Osteoblast (primary cell): ENCODE data around the gene GM2A. TPM values are rescaled to one million over a fixed set of nuclear protein-coding genes. Genes with fewer than 3 reads are reported as not detected.

ENCODE experiments used
- DNase-seq: peaks from one replicate; pipeline ENCODE4 v3.0.0; 2011; ENCODE audit warnings: low spot score, mixed read lengths; ENCODE audit not compliant: insufficient read length; ENCODE audit errors: missing footprints
- H2AFZ ChIP-seq: 2 replicates; pipeline ENCODE4 v1.6.0; 2011; ENCODE audit warnings: mild to moderate bottlenecking, low read length
- H3K27ac ChIP-seq: 2 replicates; pipeline ENCODE4 v1.5.1; 2011; ENCODE audit warnings: mild to moderate bottlenecking, low read depth, low read length, moderate library complexity
- H3K27me3 ChIP-seq: 2 replicates; pipeline ENCODE4 v1.6.0; 2012; ENCODE audit warnings: mild to moderate bottlenecking, control low read depth, inconsistent platforms, low read length, moderate library complexity; ENCODE audit not compliant: insufficient read depth
- H3K36me3 ChIP-seq: 2 replicates; pipeline ENCODE4 v1.5.1; 2011; ENCODE audit warnings: mild to moderate bottlenecking, low read length, control low read depth, moderate library complexity; ENCODE audit not compliant: insufficient read depth
- H3K4me1 ChIP-seq: 2 replicates; pipeline ENCODE4 v1.5.1; 2011; ENCODE audit warnings: mild to moderate bottlenecking, low read length, control low read depth, moderate library complexity; ENCODE audit not compliant: insufficient read depth
- H3K4me2 ChIP-seq: 2 replicates; pipeline ENCODE4 v1.6.0; 2011; ENCODE audit warnings: mild to moderate bottlenecking, low read length; ENCODE audit not compliant: insufficient read depth
- H3K4me3 ChIP-seq: fragments of 200-600 bp; sonication (generic); 3 replicates; pipeline ENCODE4 v1.5.1; 2012; ENCODE audit warnings: mild to moderate bottlenecking, low read length, inconsistent platforms; ENCODE audit not compliant: insufficient read depth
- H3K79me2 ChIP-seq: 2 replicates; pipeline ENCODE4 v1.6.0; 2012; ENCODE audit warnings: mild to moderate bottlenecking, low read length, control low read depth, inconsistent platforms; ENCODE audit not compliant: insufficient read depth
- H3K9me3 ChIP-seq: 2 replicates; pipeline ENCODE4 v1.5.1; 2011; ENCODE audit warnings: low read depth, low read length, control low read depth
- H4K20me1 ChIP-seq: 2 replicates; pipeline ENCODE4 v1.6.0; 2012; ENCODE audit warnings: mild to moderate bottlenecking, low read length, control low read depth; ENCODE audit not compliant: insufficient read depth
- total RNA-seq: library from RNA; depleted of rRNA; stranded (reverse); fragments of >200 nt; gene quantifications from 2 replicates; pipeline ENCODE4 v1.2.3, GENCODE V29; 2012
- TF ChIP-seq, protein P1 (sequence below): IDR thresholded peaks from 2 replicates; pipeline ENCODE4 v1.5.1; 2011; ENCODE audit warnings: mild to moderate bottlenecking, low read depth, low read length, moderate library complexity; ENCODE audit errors: extremely low read depth

Gene GM2A
- total RNA-seq, 1 donor, result 35.5 TPM

DNA sequence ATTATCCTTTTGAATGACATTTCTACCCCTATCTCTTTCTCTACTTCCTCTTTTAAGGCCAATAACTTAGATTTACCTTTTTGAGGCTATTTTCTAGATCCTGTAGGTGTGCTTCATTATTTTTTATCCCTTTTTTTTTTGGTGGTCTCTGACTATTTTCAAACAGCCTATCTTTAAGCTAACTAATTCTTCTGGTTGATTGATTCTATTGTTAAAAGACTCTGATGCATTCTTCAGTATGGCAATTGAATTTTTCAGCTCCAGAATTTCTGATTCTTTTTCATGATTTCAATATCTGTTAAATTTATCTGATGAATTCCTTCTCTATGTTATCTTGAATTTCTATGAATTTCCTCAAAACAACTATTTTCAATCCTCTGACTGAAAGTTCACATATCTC lies 57.9 kb downstream of the GM2A start:
- TF ChIP-seq, protein P1, sequence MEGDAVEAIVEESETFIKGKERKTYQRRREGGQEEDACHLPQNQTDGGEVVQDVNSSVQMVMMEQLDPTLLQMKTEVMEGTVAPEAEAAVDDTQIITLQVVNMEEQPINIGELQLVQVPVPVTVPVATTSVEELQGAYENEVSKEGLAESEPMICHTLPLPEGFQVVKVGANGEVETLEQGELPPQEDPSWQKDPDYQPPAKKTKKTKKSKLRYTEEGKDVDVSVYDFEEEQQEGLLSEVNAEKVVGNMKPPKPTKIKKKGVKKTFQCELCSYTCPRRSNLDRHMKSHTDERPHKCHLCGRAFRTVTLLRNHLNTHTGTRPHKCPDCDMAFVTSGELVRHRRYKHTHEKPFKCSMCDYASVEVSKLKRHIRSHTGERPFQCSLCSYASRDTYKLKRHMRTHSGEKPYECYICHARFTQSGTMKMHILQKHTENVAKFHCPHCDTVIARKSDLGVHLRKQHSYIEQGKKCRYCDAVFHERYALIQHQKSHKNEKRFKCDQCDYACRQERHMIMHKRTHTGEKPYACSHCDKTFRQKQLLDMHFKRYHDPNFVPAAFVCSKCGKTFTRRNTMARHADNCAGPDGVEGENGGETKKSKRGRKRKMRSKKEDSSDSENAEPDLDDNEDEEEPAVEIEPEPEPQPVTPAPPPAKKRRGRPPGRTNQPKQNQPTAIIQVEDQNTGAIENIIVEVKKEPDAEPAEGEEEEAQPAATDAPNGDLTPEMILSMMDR, result no peak
- no peaks in the 10 kb centered on the region for H3K27me3 ChIP-seq
- no peak overlapping the region for H3K4me3 ChIP-seq
- no peak overlapping the region for H3K4me2 ChIP-seq
- no peaks in the 10 kb centered on the region for H4K20me1 ChIP-seq
- no peak overlapping the region for H3K27ac ChIP-seq
- no peak overlapping the region for H2AFZ ChIP-seq
- H3K4me1 ChIP-seq, result no peaks in the 10 kb centered on the region
- H3K79me2 ChIP-seq, result no peaks in the 10 kb centered on the region
- H3K36me3 ChIP-seq, result no peaks in the 10 kb centered on the region
- no peaks in the 10 kb centered on the region for H3K9me3 ChIP-seq
- no peak for DNase-seq

- DNase-seq, result no peak
- H3K4me1 ChIP-seq, result no peaks in the 10 kb centered on the region
- no peaks in the 10 kb centered on the region for H4K20me1 ChIP-seq
- no peak overlapping the region for H3K4me3 ChIP-seq
- no peak overlapping the region for H3K27ac ChIP-seq
- no peaks in the 10 kb centered on the region for H3K27me3 ChIP-seq
- no peaks in the 10 kb centered on the region for H3K9me3 ChIP-seq
- H3K4me2 ChIP-seq, result no peak overlapping the region
- no peaks in the 10 kb centered on the region for H3K36me3 ChIP-seq
- TF ChIP-seq, protein P1, result no peak
- H3K79me2 ChIP-seq, result no peaks in the 10 kb centered on the region
- H2AFZ ChIP-seq, result no peak overlapping the region
Measured at GRCh38 chr5:151312756-151313324, 59.9 kb downstream of the GM2A start.

- Histone ChIP-seq H3K27ac (no peak overlapping the region), H3K4me1 (no peaks in the 10 kb centered on the region), H3K9me3 (no peaks in the 10 kb centered on the region), H3K27me3 (no peaks in the 10 kb centered on the region), H3K79me2 (no peaks in the 10 kb centered on the region), H3K4me3 (no peak overlapping the region), H2AFZ (no peak overlapping the region), H3K4me2 (no peak overlapping the region), H3K36me3 (no peaks in the 10 kb centered on the region), H4K20me1 (no peaks in the 10 kb centered on the region)
- TF ChIP-seq, protein P1, result no peak
- DNase-seq, result no peak
Measured at GRCh38 chr5:151313357-151313756, 60.4 kb downstream of the GM2A start.

DNA sequence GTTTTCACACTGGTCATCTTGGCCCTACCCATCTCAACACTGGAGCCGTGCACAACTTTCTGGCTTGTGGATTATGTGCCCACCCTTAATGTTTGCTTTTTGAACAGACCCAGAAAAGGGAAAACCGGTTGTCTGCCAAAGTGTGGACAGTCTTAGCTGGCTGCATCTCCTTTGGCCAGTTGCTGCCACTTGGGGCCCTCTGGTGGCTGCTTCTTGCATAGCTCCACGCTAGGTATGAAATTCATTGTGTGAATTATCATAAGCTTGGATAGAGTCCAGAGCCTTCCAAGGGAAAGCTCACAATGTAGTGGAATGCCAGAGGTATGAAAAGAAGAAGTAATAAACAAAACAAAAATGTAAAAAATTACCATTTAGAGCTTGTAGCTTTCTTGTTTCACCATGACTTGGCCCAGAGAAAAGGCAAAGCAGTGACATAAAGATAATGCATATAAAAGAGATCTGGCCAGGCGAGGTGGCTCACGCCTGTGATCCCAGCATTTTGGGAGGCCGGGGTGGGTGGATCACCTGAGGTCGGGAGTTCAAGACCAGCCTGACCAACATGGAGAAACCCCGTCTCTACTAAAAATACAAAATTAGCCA lies 63.1 kb downstream of the GM2A start:
- Histone ChIP-seq H3K9me3 (no peaks in the 10 kb centered on the region), H2AFZ (no peak overlapping the region), H4K20me1 (no peaks in the 10 kb centered on the region), H3K4me2 (no peak overlapping the region), H3K4me3 (no peak overlapping the region), H3K4me1 (no peaks in the 10 kb centered on the region), H3K27ac (no peak overlapping the region), H3K36me3 (no peaks in the 10 kb centered on the region), H3K79me2 (no peaks in the 10 kb centered on the region), H3K27me3 (no peaks in the 10 kb centered on the region)
- TF ChIP-seq, protein P1, result peak; percentile 98
- DNase-seq, result peak; percentile 94
